SK-N-SH (cell line): ENCODE results near the gene TAS2R9.

Experiments
- EP300 ChIP-seq, 2 experiments: IDR thresholded peaks; 2 replicates each; pipeline versions ENCODE4 v1.4.0 to v1.6.1; 2012; ENCODE audit warnings: borderline replicate concordance in 1 of 2, low read depth in 1 of 2, low read length in 1 of 2
- POLR2AphosphoS5 ChIP-seq: IDR thresholded peaks from 2 replicates; pipeline ENCODE4 v1.6.1; 2012; ENCODE audit warnings: low read depth, low read length
- RFX5 ChIP-seq: IDR thresholded peaks from 2 replicates; pipeline ENCODE4 v1.6.1; 2012; ENCODE audit warnings: mild to moderate bottlenecking, improper control_type of control experiment, low read length
- SMC3 ChIP-seq: IDR thresholded peaks from 2 replicates; pipeline ENCODE4 v1.6.1; 2012; ENCODE audit warnings: low read depth, low read length, improper control_type of control experiment
- TEAD4 ChIP-seq: IDR thresholded peaks from 2 replicates; pipeline ENCODE4 v1.4.0; 2012; ENCODE audit warnings: mild to moderate bottlenecking, borderline replicate concordance; ENCODE audit not compliant: insufficient read depth
- TF ChIP-seq, protein P1 (sequence below): IDR thresholded peaks from 2 replicates; pipeline ENCODE4 v1.6.1; 2012; ENCODE audit warnings: mild to moderate bottlenecking, low read depth, low read length, moderate library complexity
- TF ChIP-seq, protein P2 (sequence below): fragments of 200-600 bp; sonication (generic); IDR thresholded peaks from 2 replicates; pipeline ENCODE4 v1.6.1; 2017; ENCODE audit warnings: antibody characterized with exemption, mild to moderate bottlenecking, moderate library complexity
- TF ChIP-seq, protein P3 (sequence below): IDR thresholded peaks from 2 replicates; pipeline ENCODE4 v1.4.0; 2012; ENCODE audit warnings: low read depth, borderline replicate concordance

DNA sequence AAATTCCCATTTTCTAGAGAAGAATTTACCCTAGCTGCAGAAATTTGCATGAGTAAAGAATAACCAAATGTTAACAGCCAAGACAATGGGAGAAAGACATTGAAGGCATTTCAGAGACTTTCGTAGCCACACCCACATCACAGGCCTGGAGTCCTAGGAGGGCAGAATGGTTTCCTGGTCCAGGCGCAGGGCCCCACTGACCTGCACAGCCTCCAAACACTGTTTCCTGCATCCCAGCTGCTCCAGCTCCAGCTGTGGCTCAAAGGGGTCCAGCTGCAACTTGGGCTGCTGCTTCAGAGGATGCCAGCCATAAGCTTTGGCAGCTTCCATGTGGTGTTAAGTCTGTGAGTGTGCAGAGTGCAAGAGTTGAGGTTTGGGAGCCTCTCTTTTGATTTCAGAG lies 45.8 kb upstream of the TAS2R9 start:
- TF ChIP-seq, protein P1, sequence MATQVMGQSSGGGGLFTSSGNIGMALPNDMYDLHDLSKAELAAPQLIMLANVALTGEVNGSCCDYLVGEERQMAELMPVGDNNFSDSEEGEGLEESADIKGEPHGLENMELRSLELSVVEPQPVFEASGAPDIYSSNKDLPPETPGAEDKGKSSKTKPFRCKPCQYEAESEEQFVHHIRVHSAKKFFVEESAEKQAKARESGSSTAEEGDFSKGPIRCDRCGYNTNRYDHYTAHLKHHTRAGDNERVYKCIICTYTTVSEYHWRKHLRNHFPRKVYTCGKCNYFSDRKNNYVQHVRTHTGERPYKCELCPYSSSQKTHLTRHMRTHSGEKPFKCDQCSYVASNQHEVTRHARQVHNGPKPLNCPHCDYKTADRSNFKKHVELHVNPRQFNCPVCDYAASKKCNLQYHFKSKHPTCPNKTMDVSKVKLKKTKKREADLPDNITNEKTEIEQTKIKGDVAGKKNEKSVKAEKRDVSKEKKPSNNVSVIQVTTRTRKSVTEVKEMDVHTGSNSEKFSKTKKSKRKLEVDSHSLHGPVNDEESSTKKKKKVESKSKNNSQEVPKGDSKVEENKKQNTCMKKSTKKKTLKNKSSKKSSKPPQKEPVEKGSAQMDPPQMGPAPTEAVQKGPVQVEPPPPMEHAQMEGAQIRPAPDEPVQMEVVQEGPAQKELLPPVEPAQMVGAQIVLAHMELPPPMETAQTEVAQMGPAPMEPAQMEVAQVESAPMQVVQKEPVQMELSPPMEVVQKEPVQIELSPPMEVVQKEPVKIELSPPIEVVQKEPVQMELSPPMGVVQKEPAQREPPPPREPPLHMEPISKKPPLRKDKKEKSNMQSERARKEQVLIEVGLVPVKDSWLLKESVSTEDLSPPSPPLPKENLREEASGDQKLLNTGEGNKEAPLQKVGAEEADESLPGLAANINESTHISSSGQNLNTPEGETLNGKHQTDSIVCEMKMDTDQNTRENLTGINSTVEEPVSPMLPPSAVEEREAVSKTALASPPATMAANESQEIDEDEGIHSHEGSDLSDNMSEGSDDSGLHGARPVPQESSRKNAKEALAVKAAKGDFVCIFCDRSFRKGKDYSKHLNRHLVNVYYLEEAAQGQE = no peak
- TF ChIP-seq, protein P2, sequence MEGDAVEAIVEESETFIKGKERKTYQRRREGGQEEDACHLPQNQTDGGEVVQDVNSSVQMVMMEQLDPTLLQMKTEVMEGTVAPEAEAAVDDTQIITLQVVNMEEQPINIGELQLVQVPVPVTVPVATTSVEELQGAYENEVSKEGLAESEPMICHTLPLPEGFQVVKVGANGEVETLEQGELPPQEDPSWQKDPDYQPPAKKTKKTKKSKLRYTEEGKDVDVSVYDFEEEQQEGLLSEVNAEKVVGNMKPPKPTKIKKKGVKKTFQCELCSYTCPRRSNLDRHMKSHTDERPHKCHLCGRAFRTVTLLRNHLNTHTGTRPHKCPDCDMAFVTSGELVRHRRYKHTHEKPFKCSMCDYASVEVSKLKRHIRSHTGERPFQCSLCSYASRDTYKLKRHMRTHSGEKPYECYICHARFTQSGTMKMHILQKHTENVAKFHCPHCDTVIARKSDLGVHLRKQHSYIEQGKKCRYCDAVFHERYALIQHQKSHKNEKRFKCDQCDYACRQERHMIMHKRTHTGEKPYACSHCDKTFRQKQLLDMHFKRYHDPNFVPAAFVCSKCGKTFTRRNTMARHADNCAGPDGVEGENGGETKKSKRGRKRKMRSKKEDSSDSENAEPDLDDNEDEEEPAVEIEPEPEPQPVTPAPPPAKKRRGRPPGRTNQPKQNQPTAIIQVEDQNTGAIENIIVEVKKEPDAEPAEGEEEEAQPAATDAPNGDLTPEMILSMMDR = no peak
- TF ChIP-seq EP300 (IDR thresholded peaks at IDR 0.05; ENCODE audit: borderline replicate concordance in 1 of 2, low read depth in 1 of 2, low read length in 1 of 2) = no peak
- TF ChIP-seq RFX5 = no peak
- TF ChIP-seq SMC3 = no peak
- TF ChIP-seq, protein P3, sequence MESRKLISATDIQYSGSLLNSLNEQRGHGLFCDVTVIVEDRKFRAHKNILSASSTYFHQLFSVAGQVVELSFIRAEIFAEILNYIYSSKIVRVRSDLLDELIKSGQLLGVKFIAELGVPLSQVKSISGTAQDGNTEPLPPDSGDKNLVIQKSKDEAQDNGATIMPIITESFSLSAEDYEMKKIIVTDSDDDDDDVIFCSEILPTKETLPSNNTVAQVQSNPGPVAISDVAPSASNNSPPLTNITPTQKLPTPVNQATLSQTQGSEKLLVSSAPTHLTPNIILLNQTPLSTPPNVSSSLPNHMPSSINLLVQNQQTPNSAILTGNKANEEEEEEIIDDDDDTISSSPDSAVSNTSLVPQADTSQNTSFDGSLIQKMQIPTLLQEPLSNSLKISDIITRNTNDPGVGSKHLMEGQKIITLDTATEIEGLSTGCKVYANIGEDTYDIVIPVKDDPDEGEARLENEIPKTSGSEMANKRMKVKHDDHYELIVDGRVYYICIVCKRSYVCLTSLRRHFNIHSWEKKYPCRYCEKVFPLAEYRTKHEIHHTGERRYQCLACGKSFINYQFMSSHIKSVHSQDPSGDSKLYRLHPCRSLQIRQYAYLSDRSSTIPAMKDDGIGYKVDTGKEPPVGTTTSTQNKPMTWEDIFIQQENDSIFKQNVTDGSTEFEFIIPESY = no peak
- TF ChIP-seq TEAD4 = no peak
- no peak for TF ChIP-seq POLR2AphosphoS5
